ENCODE results near the gene SEZ6L2.

DNA sequence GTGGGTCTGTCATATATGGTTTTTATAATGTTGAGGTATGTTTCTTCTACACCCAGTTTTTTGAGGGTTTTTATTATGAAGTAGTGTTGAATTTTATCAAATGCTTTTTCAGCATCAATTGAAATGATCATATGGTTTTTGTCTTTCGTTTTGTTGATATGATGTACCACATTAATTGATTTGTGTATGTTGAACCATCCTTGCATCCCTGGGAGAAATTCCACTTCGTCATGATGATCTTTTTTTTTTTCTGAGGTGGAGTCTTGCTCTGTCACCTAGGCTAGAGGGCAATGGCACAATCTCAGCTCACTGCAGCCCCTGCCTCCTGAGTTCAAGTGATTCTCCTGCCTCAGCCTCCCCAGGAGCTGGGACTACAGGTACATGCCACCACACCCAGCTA, 48.5 kb upstream of the SEZ6L2 start:
- TF ChIP-seq ZNF384 (IDR thresholded peaks at IDR 0.05) (no peak), SP1 (IDR thresholded peaks at IDR 0.05) (no peak), L3MBTL2 (conservative IDR thresholded peaks at IDR 0.05) (no peak)
